ENCODE data around the gene HYPK.

Gene HYPK

GRCh38 chr15:43800286-43801141 lies at the start of gene HYPK:
TSS of gene HYPK (plus strand) at chr15:43800599. CDS start at chr15:43800623, 24 bp downstream.
- DNase-seq (ENCODE audit: low read depth, low spot score) = peak; percentile 59

- no peak for DNase-seq (ENCODE audit: low read depth, low spot score)
Observed at GRCh38 chr15:43751885-43752284, 48.5 kb upstream of the HYPK start.

GRCh38 chr15:43762824-43763223 lies 37.6 kb upstream of the HYPK start:
- no peak for DNase-seq (ENCODE audit: low read depth, low spot score)

DNA sequence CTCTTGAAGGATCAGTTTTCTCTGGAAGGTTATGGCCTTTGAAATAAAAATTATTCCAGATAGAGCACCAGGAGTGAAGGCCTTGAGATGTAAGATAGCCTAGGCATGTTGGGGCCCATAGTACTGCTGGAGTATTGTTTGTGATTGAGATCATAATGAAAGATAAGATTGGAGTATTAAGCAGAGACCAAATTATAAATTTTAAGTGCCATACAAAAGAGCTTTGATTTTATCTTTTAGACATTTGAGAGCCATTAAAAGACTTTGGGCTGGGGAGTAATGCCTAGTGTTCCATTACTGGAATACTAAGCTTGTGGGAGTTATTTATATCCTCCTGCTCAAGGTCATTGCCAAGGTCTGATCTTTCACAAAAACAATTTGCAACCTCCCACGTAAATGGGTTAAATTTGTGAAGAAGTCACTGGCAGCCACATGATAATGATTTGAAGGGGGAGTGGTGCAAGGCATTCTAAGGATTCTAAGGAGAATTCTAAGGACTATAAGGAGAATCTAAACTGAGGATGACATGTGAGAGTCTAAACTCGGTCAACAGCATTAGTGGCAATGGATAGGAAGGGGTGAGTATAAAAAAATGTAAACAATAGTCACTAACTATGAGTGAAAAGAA lies 36.5 kb upstream of the HYPK start:
- DNase-seq (ENCODE audit: low read depth, low spot score) = no peak

DNA sequence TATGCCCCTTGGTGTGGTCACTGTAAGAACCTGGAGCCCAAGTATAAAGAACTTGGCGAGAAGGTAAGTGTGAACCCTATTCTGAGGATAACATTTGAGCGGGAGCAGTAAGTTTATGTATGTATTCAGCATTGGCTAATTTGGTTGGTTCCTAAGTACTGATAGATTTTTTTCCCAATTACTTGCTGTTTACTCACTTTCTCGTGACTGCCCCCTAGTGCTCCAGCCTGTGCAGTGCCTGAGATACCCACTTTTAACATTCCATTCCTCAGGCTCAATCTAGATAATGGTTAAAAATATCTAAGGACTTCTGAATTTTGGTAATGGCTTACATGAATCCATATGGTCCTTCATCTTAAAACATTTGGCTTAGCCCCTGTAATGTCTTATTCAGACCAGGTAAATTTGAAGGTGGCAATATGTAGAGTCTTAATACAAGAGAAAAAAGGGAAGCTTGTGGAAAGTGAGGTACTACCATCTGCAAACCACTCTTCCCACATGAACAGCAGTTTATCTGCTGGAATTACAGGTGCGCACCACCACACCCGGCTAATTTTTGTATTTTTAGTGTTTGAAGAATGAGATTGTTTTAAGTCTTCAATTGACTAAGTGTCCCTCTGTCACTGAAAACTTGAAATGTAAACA lies 30.7 kb upstream of the HYPK start:
- DNase-seq (ENCODE audit: low read depth, low spot score) = no peak

GRCh38 chr15:43771816-43772215 lies 28.6 kb upstream of the HYPK start:
- DNase-seq (ENCODE audit: low read depth, low spot score) = no peak

DNA sequence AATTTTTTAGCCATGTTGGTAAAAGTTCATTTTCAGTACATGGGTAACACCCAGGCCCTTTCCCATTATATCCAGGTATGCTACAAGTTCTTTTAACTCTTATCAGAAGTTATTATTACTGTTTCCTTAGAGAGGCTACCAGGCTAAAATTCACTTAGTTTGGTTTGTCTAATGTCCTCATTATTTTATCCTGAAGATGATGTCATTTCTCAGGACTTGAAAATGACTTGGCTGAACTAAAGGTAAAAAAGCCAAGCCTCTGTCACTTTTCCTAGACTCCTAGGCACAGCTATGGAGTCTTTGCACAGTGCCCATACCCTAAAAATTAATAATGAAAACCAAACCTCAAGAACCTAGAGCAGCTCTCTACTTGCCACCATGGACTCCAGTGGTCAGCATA lies 27.8 kb upstream of the HYPK start:
- no peak for DNase-seq (ENCODE audit: low read depth, low spot score)

DNA sequence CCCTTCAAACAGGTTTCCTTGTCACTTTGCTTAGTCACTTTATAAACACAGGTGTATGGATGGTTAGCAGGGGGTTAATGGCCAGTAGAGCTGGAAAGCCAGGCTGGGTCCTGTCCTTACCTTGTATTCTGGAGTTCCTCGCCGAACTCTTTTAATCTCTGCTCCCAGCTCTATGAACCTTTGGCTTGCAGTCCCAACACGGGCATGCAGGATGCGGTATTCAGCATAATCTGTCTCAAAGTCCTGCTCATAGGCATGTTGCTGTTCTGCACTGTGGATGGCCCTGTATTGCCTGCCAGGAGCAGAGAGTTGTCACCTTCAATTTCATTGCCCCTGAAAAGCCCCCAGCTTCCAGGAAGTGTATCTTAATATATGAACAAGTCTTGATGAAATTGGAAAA lies 26.3 kb upstream of the HYPK start:
- DNase-seq (ENCODE audit: low read depth, low spot score) = no peak

DNA sequence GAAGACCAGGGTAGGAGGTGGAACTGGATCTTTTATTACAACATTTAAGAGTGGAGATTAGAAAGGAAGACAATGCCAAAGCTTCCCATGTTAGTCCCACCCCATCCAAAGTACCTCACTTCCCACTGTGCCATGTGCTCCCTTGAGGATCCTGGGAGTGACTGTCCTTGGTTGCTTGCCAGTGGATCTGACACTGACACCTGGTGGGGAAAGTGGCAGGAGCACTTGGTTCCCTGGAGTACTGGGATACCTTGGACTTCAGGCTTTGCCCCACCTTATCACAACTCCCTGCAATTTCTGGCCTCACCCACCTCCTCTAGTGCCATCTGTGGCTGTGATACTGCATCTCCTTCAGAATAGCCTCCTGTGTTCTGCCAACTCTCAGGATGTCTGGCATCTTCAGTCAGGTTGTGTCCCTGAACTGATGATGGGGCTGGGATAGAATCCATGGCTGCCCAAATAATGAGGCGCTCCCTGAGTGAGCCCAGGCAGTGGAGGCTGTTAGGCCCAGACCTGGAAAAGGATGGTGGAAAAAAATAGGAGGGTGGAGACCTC lies 24.9 kb upstream of the HYPK start:
- DNase-seq (ENCODE audit: low read depth, low spot score) = no peak

- DNase-seq (ENCODE audit: low read depth, low spot score) = no peak
Observed at GRCh38 chr15:43776101-43776717, 24.2 kb upstream of the HYPK start.

DNA sequence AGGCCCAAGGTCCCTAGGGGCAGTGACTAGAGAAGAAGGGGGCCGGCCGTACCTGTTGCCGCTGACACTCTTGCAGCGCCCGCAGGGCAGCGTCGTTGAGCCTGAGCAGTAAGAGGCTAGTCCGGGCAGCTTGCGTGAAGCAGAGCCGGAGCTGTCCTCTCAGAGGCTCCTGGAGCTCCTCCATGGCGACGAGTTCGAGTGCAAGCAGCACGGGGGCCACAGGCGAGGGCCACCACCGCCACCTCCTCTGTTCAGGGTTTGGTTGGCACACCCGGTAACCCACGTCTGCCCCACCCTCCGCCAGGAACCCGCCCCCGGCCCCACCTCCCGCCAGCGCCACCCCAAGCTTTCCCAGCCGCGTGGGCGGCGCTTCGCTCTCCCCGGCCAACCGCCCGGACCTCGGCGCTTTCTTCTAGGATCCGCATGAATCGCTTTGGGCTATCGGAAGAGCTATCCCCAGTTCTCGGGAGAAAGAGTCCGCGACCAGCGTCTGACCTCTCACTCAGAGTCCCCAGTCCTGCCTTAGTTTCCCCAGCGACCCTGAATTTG lies 23.6 kb upstream of the HYPK start, which contains the start of gene ELL3:
Gene ELL3, minus strand, starts transcription at position 249 of the 549 bp plus-strand sequence. Its CDS starts 65 bp downstream, at position 184.
- DNase-seq (ENCODE audit: low read depth, low spot score) = no peak

DNA sequence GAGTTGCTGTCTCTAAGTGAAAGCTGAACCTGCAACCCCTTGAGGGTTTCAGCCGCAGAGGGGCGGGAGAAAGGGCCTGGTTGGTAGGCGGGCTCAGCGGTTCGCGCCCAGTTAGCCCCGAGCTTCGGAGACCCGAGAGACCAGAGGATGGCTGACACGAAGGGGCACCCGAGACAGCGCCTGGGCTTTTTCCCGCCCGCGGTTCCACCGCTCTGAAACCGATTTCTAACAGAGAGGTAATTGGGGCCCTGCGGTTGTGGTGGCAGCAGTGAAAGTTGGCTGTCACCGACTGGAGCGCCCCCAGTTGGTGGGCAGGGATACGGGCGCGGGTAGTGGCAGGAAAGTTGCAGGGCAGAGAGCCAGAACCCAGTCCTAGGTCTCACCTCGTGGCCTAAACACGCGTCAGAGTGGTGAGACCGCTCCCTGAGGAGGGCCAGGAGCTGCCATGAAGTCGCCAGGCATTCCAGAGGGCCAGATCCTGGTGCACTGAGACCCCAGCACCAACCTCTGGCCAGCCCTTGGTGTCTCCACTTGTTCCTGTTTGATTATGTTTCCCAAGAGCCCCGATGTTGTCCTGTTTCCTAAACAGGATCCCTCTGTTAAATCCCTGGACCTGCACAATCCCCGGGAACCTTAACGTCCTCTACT lies 23.0 kb upstream of the HYPK start:
- peak; percentile 31 for DNase-seq (ENCODE audit: low read depth, low spot score)

DNA sequence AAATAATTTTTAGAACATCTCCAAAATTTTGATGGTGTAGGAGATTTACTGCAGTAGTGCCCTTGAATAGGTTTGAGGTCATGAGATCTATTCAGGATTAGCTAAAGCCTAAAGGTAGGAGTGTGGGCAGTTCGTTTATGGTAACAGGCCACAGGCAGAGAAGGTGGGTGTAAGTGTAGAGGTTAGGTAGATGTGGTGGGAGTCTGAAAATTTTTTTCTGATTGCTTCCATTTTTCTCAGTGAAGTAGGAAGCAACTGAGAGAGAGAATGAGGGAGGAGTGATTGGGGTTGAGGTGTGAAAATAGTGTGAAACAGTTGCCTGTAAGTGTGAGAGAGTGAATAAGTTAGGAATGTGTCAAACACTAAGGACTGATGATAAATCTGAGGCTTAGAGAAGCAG lies 21.4 kb upstream of the HYPK start:
- DNase-seq (ENCODE audit: low read depth, low spot score) = no peak

DNA sequence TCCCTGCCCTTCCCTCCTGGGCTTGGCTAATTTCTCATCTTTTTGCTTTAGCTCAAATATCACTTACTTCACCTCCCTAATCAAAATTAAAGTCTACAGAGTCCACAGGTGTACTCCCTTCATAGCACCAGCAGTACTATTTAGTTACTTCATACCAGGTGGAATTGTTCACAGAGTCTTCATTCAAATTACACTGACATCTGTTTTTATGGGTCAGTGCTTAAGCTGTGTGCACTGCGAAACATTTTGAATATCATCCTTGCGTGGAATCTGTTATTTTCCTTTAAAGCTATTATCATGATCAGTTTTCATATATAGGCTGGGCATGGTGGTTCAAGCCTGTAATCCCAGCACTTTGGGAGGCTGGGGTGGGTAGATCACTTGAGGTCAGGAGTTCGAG lies 11.0 kb upstream of the HYPK start:
- no peak for DNase-seq (ENCODE audit: low read depth, low spot score)

DNA sequence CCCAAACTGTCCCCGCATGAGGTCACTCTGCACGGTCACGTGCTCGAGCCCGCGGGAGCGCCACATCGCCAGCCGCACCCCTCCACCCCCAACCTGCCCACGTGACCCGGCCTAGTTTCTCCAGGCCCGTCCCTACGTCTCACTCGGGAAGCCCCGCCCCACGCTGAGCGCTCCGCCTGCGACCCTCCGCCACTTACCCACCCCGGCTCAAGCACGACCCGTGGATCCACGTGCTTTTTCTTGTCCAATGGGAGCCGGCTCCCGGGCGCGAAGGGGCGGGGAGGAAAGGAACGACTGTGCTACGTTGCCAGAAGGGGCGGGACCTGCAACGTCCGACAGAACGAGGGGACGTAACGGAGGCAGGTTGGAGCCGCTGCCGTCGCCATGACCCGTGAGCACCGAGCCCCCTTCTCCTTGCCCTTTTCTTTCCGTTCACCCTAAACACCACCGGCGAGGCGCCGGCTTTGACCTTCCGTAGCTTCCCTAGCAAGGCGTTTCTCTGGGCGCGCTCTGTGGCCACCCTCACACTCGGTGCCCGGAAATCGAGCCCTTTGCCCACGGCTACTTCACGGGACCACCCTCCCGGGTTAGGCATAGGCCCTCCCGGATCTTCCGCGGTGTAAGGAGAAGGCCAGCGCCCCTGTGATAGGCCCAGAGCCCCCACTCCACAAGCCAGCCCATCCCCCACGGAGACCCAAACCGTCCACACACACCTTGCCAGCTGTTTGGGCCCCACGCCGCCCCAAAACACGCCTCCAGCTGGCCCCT lies 8.2 kb upstream of the HYPK start, which contains the start of gene SERF2:
Gene SERF2, plus strand, starts transcription at position 328 of the 768 bp plus-strand sequence. Its CDS starts 57 bp downstream, at position 385.
- peak; percentile 99 for DNase-seq (ENCODE audit: low read depth, low spot score)

DNA sequence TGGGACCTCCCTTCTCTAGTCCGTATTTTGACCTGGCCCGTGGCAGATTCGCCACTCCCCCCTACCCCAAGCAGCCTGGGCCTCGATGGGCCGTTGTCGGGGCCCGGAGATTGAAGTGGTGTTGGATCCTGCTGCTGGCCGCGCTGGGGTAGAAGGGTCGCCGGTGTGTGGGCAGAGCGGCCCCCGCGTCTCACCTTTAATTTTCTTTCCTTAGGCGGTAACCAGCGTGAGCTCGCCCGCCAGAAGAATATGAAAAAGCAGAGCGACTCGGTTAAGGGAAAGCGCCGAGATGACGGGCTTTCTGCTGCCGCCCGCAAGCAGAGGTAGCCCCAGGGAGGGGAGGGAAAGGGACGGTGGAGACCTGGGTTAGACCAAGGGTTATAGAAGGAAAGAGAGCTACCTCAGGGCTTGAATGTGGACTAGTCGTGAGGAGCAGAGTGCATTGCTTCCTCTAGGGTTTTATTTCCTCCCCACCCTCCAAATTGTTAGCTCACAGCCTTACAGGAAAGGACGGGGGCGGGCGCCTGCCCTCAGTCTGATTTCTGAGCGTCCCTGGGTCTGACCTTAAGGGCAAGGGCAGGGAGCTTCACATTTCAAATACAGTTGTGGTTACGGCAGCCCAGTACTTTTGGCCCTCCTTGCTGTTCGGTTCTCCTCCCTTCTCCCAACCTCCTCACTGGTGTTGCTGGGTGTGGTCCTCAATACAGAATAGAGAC lies 7.5 kb upstream of the HYPK start:
- DNase-seq (ENCODE audit: low read depth, low spot score) = no peak

DNA sequence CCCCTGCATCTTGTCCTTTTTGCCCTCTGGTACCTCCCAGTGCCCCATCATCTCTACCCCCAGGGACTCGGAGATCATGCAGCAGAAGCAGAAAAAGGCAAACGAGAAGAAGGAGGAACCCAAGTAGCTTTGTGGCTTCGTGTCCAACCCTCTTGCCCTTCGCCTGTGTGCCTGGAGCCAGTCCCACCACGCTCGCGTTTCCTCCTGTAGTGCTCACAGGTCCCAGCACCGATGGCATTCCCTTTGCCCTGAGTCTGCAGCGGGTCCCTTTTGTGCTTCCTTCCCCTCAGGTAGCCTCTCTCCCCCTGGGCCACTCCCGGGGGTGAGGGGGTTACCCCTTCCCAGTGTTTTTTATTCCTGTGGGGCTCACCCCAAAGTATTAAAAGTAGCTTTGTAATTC lies 6.8 kb upstream of the HYPK start:
- no peak for DNase-seq (ENCODE audit: low read depth, low spot score)

DNA sequence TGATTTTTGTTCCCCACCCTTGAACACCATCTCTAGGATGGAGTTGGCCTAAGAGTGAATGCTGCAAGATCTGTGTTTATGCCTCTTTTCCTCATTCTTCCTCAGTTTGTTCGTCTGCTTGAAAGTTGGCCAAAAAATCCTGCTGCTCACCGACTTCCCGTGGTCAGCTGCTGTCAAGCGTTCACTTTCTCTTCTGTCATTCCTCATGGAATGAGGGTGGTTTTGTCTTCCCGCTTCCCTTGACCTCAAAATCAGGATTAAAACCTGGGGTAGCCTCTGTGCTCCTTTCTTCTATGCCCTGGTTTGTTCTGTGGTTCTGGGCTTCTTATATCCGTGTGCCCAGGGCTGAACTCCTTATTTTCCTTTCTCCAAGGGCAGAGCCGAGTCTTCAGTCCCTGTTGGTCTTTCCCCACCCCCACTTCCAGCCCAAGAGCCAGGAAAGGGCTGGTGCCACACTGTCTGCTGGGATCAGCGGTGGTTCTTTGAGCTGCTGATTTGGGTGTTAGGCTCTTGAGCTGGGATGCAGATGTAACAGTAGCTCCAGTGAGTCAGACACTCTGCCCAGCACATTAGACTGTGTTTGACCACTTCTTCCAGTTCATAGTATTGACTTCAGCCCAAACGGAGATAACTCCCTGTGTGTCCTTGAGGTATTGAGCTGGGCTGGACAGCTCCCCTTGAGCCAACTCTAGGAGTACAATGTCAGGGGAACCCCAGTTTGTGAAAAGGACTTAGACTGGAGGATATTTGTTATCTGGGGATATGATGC lies 5.9 kb upstream of the HYPK start:
- DNase-seq (ENCODE audit: low read depth, low spot score) = no peak

- DNase-seq (ENCODE audit: low read depth, low spot score) = no peak
Observed at GRCh38 chr15:43795197-43795596, 5.2 kb upstream of the HYPK start.

Measured in brain pericyte (primary cell).